ENCODE data around the gene WASL.
"Not testable (repeated sequence)": the region's sequence is repeated elsewhere in the genome, so short reads cannot be mapped to it uniquely, and the experiment has no call there.

Gene WASL

GRCh38 chr7:123769371-123769770, 20.6 kb upstream of the WASL start:
- DNase-seq (ENCODE audit: low read depth) = no peak

- no peak for DNase-seq (ENCODE audit: low read depth)
Observed at GRCh38 chr7:123768493-123768892, 19.7 kb upstream of the WASL start.

- DNase-seq (ENCODE audit: low read depth) = no peak
Observed at GRCh38 chr7:123763191-123763661, 14.4 kb upstream of the WASL start.

- DNase-seq (ENCODE audit: low read depth) = no peak
Observed at GRCh38 chr7:123761729-123762128, 12.9 kb upstream of the WASL start.

GRCh38 chr7:123757095-123757494, 8.3 kb upstream of the WASL start:
- DNase-seq (ENCODE audit: low read depth) = no peak

GRCh38 chr7:123755338-123755737, 6.5 kb upstream of the WASL start:
- DNase-seq (ENCODE audit: low read depth) = no peak

GRCh38 chr7:123754271-123754871, 5.6 kb upstream of the WASL start:
- DNase-seq (ENCODE audit: low read depth) = no peak

- DNase-seq (ENCODE audit: low read depth) = no peak
Observed at GRCh38 chr7:123752534-123752933, 3.7 kb upstream of the WASL start.

- no peak for DNase-seq (ENCODE audit: low read depth)
Observed at GRCh38 chr7:123751821-123752220, 3.0 kb upstream of the WASL start.

GRCh38 chr7:123750389-123751230, 1.8 kb upstream of the WASL start:
- no peak for DNase-seq (ENCODE audit: low read depth)

GRCh38 chr7:123749537-123749857, 694 bp upstream of the WASL start:
- no peak for DNase-seq (ENCODE audit: low read depth)

GRCh38 chr7:123748171-123748733, 551 bp downstream of the WASL start:
- DNase-seq (ENCODE audit: low read depth) = peak; percentile 3

- DNase-seq (ENCODE audit: low read depth) = peak; percentile 8
Observed at GRCh38 chr7:123747620-123748141, 1.1 kb downstream of the WASL start.

- DNase-seq (ENCODE audit: low read depth) = no peak
Observed at GRCh38 chr7:123746931-123747488, 1.8 kb downstream of the WASL start.

- DNase-seq (ENCODE audit: low read depth) = no peak
Observed at GRCh38 chr7:123746055-123746454, 2.7 kb downstream of the WASL start.

GRCh38 chr7:123745437-123745836, 3.4 kb downstream of the WASL start:
- DNase-seq (ENCODE audit: low read depth) = no peak

- DNase-seq (ENCODE audit: low read depth) = no peak
Observed at GRCh38 chr7:123744416-123744815, 4.4 kb downstream of the WASL start.

- DNase-seq (ENCODE audit: low read depth) = no peak
Observed at GRCh38 chr7:123741940-123742339, 6.9 kb downstream of the WASL start.

- DNase-seq (ENCODE audit: low read depth) = no peak
Observed at GRCh38 chr7:123738808-123739207, 10.0 kb downstream of the WASL start.

- DNase-seq (ENCODE audit: low read depth) = no peak
Observed at GRCh38 chr7:123738356-123738755, 10.4 kb downstream of the WASL start.

GRCh38 chr7:123737168-123737674, 11.6 kb downstream of the WASL start:
- not testable (repeated sequence) for DNase-seq (ENCODE audit: low read depth)

GRCh38 chr7:123735539-123735938, 13.3 kb downstream of the WASL start:
- DNase-seq (ENCODE audit: low read depth) = no peak

- no peak for DNase-seq (ENCODE audit: low read depth)
Observed at GRCh38 chr7:123734498-123734897, 14.3 kb downstream of the WASL start.

All from activated T-cell treated with anti-CD3 and anti-CD28 coated beads for 24 hours (primary cell).